Breast epithelium (tissue), 3 donors: ENCODE results near the gene FBXL22.

ENCODE experiments used
- POLR2A ChIP-seq: fragments of 450-650 bp; IDR thresholded peaks from one replicate; pipeline ENCODE4 v1.6.1; 2016; ENCODE audit warnings: antibody characterized with exemption, mild to moderate bottlenecking, moderate library complexity
- POLR2AphosphoS5 ChIP-seq, 3 donors: sonication (generic); formaldehyde crosslinking; IDR thresholded peaks; one replicate each; pipeline ENCODE4 v1.6.1; 2017; ENCODE audit warnings: antibody characterized with exemption in 3 of 3
- TF ChIP-seq, protein P1 (sequence below), 3 donors: fragments of 450-650 bp; IDR thresholded peaks; one replicate each; pipeline ENCODE4 v1.5.1; 2016 to 2017; ENCODE audit warnings: antibody characterized with exemption in 3 of 3, mild to moderate bottlenecking in 3 of 3, moderate library complexity in 3 of 3

DNA sequence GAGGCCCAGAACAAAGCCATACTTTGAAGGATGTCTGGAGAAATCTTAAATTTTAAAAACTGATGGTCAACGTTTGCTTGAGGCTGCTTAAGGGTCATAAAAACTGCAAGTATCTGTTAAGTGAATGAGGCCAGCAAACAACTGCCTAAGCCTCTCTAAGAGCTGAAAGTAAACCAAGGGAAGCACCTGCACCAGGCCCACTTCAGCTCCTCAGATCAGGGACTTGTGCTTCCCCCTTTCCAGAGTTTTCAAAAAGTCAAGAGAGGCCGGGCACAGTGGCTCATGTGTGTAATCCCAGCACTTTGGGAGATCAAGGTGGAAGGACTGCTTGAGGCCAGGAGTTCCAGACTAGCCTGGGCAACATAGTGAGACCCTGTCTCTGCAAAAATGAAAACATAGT is 9.1 kb downstream of the FBXL22 start:
- TF ChIP-seq, protein P1, sequence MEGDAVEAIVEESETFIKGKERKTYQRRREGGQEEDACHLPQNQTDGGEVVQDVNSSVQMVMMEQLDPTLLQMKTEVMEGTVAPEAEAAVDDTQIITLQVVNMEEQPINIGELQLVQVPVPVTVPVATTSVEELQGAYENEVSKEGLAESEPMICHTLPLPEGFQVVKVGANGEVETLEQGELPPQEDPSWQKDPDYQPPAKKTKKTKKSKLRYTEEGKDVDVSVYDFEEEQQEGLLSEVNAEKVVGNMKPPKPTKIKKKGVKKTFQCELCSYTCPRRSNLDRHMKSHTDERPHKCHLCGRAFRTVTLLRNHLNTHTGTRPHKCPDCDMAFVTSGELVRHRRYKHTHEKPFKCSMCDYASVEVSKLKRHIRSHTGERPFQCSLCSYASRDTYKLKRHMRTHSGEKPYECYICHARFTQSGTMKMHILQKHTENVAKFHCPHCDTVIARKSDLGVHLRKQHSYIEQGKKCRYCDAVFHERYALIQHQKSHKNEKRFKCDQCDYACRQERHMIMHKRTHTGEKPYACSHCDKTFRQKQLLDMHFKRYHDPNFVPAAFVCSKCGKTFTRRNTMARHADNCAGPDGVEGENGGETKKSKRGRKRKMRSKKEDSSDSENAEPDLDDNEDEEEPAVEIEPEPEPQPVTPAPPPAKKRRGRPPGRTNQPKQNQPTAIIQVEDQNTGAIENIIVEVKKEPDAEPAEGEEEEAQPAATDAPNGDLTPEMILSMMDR (IDR thresholded peaks at IDR 0.05), result no peak
- TF ChIP-seq POLR2AphosphoS5 (IDR thresholded peaks at IDR 0.05) (no peak), POLR2A (no peak)
